Measurements from ENCODE around the gene PAPLN.

PAPLN gene

DNA sequence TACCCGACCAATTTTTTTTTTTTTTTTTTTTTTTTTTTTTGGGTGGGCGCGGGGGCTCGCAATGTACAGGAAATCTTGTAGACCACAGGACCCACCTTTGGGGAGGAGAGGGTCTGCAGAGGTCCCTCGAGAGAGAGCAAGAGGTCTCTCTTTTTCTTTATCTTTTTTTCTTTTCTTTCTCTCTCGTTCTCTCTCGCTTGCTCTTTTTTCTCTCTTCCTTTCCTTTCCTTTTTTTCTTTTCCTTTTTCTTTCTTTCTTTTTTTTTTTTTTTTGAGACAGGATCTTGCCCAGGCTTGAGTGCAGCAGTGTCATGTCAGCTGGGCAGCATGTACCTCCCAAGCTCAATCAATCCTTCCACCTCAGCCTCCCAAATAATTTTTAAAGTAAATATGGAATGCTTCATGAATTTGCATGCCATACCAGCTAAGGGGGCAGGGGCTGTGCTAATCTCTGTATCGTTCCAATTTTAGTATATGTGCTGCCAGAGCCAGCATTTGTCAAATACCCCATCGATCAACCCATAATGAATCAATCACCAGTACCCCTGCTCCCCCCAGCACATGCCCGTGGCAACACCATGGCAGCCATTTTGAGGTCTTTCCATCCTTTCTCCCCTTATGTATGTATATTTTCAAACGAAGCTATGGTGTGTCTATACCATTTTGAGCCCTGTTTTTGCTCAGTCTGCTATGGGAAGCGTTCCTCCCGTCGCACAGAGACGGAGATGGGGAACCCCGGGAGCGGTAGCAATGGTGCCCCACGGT lies 9.3 kb downstream of the PAPLN start:
- FAIRE-seq: no peak

DNA sequence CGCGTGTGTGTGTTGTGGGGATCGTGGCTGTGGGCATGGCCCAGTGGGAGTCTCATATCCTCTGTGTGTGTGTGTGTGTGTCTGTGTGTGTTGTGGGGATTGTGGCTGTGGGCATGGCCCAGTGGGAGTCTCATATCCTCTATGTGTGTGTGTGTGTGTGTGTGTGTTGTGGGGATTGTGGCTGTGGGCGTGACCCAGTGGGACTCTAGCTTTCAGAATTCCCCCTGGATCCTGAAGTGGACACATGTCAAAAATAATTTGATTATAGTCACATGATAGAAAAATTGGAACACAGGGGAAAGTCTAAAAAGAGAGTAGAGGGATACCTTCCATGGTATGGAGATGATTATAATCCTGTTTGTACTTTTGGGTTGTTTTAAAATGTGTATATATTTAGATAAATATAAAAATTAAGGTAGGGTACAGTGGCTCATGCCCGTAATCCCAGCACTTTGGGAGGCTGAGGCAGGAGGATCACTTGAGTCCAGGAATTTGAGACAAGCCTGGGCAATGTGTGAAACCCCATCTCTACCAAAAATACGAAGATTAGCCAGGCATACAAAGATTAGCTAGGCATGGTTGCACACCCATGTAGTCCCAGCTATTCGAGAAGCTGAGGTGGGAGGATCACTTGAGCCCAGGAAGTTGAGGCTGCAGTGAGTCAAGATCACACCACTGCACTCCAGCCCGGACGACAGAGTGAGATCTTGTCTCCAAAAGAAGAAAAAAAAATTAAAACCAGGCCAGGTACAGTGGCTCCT lies 11.0 kb downstream of the PAPLN start:
- FAIRE-seq: no peak

DNA sequence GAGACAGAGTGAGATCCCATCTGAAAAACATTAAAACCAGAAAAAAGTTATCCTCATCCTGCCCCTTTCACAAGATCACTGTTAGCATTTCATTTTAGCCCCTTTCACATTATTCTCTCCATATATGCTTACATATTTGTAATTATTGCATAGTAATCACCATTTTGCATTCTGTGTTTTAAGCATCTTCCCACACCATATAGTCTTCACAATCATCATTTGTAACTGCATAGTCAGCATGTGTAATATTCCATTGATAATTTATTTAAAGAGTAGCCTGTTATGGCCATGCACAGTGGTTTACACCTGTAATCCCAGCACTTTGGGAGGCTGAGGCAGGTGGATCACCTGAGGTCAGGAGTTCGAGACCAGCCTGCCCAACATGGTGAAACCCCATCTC lies 11.8 kb downstream of the PAPLN start:
- FAIRE-seq: no peak

DNA sequence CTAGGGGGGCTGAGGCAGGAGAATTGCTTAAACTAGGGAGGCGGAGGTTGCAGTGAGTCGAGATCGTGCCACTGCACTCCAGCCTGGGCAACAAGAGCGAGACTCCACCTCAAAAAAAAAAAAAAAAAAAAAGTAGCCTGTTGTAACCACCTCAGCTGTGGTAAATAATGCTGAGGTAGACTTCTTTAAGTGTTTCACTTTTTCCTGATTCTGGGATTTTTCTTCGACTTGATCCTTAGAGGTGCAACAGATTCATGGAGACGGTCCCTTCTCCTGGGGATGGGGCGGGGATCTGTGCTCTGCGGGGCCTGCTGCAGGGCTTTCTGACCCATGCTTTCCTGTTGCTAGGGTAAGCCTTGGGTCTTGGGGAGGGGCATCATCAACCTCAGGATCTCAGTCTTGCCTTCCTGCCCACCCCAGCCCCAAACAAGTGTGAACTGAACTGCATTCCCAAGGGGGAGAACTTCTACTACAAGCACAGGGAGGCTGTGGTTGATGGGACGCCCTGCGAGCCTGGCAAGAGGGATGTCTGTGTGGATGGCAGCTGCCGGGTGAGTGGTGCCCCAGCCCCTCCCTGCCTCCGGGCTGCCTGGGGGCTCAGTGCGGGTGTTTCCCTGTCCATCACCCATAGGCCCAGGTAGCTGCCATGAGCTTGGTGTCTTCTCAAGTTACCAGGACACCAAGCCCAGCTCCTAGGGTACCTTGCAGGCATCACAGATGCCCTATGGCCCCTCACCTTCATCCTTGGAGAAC lies 12.4 kb downstream of the PAPLN start:
- no peak for FAIRE-seq

DNA sequence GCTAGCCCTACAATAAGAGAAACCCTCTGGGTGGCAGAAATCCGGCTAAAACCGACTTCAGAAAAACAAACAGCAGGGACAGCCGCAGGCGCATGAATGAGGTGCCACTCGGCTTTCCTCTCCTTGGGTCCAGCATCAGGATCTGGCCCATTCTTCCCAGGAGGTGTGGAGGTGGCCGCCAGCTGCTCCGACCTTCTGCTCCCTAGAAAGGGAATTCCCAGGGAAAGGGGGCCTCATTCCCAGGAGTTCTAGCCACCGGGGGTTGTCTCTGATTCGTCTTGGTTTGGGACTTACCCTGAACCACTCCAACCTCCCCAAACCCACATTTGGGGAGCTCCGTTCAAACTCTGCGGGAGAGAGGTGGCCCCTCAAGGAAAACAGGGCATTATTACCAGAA lies 13.0 kb downstream of the PAPLN start:
- no peak for FAIRE-seq

DNA sequence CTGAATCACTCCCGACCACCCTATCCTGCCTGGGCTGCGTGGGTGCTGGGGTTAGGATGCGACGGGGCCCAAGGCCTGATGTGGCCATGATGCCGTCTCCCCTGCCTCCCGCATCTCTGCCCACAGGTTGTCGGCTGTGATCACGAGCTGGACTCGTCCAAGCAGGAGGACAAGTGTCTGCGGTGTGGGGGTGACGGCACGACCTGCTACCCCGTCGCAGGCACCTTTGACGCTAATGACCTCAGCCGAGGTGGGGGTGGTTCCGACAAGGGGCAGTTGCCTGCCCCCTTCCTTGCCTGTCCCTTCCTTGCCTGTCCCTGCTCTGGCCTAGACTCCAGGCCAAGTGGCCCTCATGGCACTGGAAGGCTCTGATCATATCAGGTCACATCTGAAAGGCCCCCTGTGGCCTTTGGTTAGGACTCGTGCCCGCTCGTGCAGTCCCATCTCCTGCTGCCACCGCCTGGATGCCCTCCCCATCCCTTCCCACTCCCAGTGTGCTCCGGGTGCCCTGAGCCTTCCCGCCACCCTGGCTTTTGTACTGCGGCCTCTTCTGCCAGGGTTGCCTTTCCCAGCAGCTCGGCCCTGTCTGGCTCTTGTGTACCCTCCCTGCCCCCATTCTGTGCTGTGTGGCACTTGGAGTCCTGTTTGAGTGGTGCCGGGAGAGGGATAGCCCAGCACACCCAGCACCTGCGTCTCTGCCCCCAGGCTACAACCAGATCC lies 13.6 kb downstream of the PAPLN start:
- FAIRE-seq: no peak

DNA sequence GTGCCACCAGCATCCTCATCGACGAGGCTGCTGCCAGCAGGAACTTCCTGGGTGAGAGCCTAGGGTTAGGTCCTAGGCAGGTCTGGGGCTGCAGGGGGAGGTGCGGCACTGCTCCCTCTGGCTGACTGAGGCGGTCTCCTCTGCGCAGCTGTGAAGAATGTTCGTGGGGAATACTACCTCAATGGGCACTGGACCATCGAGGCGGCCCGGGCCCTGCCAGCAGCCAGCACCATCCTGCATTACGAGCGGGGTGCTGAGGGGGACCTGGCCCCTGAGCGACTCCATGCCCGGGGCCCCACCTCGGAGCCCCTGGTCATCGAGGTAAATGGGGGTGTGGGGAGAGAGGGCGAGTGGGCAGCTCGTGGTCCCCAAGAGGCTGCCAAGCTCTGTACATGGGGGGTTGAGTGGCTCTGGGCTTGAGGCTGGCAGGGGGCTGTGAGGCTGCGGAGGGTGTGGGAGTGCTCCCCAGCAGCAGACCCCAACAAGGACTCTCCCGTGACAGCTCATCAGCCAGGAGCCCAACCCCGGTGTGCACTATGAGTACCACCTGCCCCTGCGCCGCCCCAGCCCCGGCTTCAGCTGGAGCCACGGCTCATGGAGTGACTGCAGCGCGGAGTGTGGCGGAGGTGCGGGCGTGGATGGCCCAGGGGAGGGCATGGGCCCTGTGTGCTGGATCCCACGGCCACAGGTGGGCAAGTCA lies 14.4 kb downstream of the PAPLN start:
- FAIRE-seq: no peak

DNA sequence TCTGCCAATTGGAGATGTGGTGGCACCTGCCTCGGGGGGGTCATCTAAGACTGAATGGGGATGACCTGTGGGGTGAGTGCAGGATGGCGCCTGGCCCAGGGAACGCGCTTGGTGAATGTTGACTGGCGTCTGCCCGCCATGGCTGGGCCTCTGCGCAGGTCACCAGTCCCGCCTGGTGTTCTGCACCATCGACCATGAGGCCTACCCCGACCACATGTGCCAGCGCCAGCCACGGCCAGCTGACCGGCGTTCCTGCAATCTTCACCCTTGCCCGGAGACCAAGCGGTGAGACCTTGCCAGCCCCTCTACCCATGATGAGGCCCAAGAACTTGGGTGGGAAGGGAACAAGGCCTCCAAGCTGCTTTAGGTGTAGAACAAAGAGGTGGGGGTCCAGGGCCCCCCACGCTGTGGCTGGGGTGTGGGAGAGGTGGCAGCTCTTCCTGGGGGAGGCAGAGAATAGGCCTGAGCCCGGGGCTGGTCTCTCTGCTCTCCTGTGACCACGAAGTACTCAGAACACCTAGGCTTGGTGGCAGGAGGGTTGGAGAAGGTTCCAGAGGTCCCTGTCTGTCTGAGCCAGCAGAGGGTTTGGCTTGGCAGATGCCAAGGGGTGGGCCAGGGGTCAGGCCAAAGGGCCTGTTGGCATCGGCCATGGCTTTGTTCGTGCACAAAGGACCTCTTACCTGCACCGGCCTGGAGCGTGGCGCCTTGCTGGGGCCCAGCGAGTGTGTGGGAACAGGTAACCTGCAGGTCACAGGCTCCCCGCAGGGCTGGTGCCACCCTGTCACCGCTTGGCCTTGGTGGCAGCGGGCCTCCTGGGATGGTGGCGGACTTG lies 15.4 kb downstream of the PAPLN start:
- no peak for FAIRE-seq

DNA sequence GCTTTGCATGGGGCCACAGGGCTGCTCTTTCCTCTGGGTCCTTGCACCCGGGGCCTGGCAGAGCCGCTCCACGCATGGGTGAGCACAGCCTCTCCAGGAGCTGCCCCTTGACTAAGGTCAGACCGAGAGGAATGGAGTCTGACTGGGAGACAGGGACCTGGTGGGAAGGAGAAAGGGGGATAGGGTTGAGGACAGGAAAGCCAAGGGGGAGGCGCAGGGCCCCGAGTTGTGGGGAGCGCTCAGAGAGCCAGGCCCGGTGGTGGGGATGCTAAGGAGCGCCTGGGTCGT lies 16.0 kb downstream of the PAPLN start:
- FAIRE-seq: no peak

DNA sequence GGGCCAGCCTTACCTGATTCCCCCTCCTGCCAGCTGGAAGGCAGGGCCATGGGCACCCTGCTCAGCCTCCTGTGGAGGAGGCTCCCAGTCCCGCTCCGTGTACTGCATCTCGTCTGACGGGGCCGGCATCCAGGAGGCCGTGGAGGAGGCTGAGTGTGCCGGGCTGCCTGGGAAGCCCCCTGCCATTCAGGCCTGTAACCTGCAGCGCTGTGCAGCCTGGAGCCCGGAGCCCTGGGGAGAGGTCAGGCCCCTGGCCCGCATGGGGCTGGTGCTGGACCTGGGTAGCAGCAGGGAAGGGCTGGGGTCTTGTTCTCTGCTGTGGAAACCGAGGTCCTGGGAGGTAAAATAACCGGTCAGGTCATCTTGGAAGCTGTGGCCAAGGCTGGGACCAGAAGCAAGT lies 16.4 kb downstream of the PAPLN start:
- FAIRE-seq: no peak

DNA sequence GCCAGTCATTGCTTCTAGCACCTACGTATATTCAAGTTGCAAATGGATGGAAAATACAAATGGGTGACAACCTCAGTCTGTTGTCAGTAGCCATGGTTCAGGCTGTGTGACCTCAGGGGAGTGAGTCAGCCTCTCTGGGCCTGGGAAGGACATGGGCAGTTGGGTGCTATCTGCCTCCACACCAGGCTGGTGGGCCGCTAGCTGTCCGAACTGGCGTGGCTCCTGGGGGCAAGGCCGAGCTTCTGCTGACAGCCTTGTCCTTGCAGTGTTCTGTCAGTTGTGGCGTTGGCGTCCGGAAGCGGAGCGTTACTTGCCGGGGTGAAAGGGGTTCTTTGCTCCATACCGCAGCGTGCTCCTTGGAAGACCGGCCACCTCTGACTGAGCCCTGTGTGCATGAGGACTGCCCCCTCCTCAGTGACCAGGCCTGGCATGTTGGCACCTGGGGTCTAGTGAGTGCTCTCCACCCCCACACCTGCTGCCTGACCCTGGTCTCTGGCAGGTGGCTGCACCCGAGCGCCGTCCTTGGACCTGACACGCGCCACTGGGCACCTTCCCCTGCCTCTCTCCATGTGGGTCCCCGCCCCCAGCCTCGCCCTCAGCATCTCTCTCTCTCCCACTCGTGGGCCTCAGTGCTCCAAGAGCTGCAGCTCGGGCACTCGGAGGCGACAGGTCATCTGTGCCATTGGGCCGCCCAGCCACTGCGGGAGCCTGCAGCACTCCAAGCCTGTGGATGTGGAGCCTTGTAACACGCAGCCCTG lies 17.1 kb downstream of the PAPLN start:
- no peak for FAIRE-seq

DNA sequence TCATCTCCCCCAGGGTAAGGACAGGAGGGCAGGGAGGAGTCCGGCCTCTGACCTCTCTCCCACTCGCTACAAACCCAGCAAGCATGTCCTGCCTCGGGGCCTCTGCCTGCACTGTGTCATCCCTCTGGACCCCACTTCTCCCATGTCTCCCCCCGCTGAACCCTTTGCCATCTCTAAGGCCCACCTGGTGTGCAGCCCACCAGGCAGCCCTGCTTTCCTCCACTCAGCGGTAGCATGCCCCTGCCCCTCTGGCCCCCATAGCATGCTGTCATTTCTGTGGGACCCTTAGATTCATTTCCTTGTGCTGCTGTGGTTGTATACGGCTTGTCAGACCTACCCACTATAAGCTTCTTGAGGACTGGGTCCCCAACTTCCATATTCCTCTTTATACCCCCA lies 17.7 kb downstream of the PAPLN start:
- FAIRE-seq: no peak

DNA sequence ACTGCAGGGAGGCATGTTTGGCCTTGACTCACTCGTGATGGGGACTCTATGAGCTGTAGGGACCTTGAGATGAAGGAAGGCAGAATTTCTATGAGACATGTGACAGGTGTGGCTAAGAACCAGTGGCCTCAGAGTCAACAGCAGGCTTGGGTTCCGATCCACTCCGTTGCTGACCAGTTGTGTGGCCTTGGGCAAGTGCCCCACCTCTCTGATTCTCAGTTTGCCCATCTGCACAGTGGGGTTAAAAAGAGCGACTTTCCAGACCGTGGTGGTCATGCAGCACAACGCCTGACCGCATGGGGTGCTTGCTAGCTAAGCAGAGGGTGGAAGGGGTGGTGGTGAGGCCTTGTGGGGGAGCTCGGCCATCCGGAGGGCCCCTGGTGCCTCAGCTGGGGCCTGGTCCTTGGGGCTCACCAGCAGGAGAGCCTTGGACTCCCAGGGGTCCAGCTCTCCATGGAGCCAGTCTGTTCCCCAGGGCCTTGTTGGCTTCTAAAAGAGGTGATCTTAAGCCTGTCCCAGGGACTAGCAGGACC lies 18.5 kb downstream of the PAPLN start:
- no peak for FAIRE-seq

DNA sequence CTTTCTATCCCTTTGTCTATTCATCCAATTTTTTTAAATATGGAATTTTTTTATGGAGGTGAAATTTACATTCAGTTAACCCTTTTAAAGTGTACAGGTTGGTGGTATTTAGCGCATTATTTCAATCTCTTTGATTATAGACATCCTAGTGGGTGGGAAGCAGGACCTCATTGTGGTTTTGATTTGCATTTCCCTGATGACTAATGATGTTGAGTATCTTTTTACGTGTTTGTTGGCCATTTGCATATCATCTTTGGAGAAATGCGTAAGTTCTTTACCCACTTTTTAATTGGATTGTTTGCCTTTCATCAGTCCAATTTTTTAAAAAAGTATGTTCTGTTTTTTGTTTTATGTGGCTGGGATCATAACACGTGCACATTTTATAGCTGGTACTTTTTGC lies 20.8 kb downstream of the PAPLN start:
- no peak for FAIRE-seq

DNA sequence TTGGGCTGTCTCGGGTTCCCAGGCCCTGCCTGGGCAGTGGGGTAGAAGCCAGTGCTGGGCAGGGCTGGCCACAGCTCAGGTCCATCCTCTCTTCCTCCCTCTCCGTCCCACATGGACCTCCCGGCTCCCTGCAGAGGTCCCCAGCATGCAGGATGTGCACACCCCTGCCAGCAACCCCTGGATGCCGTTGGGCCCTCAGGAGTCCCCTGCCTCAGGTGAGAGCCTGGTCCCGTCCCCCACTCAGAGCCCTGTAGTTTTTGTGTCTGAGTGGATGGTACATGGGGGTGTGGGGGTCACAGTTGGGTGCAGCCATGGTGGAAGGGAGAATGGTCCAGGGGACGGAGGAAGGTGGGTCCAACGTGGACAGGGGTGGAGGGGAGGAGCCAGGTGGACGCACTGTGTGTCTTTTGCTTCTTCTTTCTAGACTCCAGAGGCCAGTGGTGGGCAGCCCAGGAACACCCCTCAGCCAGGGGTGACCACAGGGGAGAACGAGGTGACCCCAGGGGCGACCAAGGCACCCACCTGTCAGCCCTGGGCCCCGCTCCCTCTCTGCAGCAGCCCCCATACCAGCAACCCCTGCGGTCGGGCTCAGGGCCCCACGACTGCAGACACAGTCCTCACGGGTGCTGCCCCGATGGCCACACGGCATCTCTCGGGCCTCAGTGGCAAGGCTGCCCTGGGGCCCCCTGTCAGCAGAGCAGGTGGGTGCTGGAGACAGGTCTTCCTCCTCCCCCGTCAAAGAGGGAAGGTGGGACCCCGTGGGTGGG lies 21.7 kb downstream of the PAPLN start:
- no peak for FAIRE-seq

DNA sequence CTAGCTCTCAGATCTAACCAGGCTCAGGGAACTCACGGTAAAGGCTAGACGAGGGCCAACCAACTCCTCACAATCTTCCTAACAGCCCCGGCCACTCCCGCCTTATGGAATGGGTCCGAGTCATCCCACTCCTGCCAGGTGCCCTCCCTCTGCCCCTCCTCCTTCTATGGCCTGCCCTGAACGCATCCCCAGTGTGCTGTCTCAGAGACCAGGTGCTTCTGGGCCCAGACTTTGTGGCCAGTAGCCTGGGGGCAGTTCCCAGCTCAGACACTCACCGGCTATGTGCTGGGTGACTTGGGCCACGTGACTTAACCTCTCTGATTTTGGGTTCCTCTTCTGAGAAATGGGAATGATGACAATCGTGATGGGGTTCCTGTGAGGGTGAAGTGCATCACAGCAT lies 22.5 kb downstream of the PAPLN start:
- FAIRE-seq: no peak

DNA sequence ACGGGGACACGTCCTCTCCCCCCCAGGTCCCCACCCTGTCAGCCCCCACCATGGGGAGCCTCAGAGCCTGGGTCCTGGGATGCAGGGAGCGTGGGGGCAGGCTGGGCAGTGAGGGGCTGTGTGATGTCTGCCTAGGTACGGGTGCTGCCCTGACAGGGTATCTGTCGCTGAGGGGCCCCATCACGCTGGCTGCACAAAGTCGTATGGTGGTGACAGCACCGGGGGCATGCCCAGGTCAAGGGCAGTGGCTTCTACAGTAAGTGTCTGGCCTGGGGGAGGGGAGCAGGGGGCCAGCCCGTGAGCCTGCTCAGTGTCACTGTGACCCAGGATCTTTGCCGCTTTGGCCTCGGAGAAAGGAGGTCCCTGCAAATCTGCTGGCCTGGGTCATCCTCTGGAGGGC lies 23.3 kb downstream of the PAPLN start:
- FAIRE-seq: no peak

DNA sequence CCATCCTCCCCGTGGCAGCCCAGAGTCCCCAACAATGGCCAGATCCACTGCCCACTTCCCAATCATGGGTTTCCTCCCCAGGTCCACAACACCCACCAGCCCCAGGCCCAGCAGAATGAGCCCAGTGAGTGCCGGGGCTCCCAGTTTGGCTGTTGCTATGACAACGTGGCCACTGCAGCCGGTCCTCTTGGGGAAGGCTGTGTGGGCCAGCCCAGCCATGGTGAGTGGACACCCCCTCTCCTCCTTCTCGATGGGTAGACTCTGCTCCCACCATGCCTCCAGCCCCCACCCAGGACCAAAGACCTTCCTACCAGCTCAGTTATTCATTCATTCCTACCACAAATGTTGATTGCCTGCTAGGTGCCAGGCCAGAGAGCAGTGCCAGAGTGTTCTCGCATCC lies 23.8 kb downstream of the PAPLN start:
- no peak for FAIRE-seq

DNA sequence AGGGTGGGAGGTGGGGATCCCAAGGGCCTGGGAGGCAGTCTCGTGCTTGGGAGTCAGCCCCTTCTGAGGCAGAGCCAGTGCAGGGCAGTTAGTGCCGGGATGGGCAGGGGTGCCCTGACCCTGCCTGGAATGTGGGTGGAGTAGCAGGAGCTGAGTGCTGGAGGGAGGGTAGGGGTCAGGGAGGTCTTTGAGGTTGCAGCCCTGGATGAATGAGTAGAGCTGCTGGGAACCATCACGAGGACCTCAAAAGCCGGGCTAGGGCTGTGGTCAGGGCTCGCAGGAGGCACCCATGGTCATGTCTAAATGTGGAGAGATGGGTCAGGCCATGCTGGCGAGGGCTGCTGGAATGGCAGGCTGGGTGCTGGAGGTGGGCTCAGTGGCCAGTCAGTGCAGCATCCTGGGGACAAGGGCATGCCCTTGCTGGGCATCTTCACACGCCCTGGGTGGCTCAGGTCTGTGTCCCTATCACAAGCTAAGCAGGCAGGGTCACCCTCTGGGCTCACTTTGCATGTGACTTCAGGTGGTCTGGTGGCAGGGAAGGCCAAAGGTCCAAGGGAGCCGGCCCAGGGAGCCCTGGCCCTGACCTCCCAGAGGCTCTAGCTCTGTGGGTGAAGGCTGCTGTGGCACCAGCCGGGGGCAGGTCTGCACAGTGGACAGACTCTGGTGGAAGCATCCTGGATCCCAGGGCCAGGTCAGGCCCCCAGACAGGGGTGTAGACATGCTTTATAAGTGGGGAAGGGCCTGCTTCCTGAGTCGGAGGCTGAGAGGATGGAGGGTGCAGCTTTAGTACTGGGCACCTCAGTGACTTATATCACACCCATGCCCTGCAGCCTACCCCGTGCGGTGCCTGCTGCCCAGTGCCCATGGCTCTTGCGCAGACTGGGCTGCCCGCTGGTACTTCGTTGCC lies 24.5 kb downstream of the PAPLN start:
- FAIRE-seq: no peak

All from TTC549 (cell line).